ENCODE results near the gene NUMA1. TPM values are rescaled to one million over a fixed set of nuclear protein-coding genes. Genes with fewer than 3 reads are reported as not detected.

Gene NUMA1, protein sequence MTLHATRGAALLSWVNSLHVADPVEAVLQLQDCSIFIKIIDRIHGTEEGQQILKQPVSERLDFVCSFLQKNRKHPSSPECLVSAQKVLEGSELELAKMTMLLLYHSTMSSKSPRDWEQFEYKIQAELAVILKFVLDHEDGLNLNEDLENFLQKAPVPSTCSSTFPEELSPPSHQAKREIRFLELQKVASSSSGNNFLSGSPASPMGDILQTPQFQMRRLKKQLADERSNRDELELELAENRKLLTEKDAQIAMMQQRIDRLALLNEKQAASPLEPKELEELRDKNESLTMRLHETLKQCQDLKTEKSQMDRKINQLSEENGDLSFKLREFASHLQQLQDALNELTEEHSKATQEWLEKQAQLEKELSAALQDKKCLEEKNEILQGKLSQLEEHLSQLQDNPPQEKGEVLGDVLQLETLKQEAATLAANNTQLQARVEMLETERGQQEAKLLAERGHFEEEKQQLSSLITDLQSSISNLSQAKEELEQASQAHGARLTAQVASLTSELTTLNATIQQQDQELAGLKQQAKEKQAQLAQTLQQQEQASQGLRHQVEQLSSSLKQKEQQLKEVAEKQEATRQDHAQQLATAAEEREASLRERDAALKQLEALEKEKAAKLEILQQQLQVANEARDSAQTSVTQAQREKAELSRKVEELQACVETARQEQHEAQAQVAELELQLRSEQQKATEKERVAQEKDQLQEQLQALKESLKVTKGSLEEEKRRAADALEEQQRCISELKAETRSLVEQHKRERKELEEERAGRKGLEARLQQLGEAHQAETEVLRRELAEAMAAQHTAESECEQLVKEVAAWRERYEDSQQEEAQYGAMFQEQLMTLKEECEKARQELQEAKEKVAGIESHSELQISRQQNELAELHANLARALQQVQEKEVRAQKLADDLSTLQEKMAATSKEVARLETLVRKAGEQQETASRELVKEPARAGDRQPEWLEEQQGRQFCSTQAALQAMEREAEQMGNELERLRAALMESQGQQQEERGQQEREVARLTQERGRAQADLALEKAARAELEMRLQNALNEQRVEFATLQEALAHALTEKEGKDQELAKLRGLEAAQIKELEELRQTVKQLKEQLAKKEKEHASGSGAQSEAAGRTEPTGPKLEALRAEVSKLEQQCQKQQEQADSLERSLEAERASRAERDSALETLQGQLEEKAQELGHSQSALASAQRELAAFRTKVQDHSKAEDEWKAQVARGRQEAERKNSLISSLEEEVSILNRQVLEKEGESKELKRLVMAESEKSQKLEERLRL (N-terminal part only)
- total RNA-seq: 100 to 1,000 TPM; 173 to 301 (median 248) TPM
- long read RNA-seq, donor 1, full-length matches to known transcripts: 17 of 198 reads
- long read RNA-seq, donor 1, partial matches to known transcripts: 120 of 198 reads
- long read RNA-seq, donor 1, other reads (novel, unspliced or antisense): 61 of 198 reads
- long read RNA-seq, donor 2, partial matches to known transcripts: 5 of 11 reads
- long read RNA-seq, donor 2, other reads (novel, unspliced or antisense): 2 of 11 reads

DNA sequence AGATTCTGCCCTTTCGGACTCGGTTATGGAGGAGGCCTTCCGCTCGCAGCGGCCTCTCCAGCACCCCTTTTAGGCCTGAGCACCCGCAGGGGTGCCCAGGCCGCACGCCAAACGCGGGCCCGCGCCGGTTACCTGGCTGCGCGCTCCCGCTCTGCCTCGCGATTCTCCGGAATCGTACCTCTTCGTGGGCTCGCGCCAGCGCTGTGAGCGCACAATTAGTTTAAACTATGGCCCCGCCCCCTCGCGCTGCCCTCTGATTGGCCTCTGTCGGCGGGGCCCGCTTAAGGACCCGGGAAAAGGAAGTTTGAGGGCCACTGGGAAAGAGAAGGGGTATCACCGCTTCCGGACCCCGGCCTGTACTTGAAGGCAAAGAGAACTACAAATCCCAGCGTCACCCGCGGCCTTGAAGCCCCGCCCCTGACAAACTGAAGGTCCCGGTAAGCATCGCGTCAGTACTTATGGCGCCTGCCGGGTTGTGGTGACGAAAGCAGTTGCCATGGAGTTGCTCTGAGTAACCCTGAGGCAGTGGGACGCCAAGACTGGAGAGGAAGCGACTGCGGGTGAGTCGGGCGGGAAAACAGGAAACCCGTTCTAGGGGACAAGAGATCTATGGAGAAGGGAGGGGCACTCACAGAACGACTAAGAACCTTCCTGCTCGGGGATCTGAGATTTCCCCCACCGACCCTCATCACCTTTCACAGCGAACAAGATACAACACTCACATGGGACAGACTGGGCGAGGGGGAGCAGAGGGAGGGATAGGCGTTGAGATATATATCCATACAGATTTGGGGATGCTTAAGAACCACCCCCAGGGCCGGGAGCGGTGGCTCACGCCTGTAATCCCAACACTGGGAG is at the start of gene NUMA1, which contains the start of gene LRRC51:
Gene NUMA1 (minus strand): TSS at position 217 of the 858 bp plus-strand sequence. CDS start 44,599 bp downstream, outside the sequence.
Gene LRRC51 (plus strand): TSS at position 525 of the 858 bp plus-strand sequence. CDS start 8,234 bp downstream, outside the sequence.
- intact Hi-C loops (cut with DNase I, micrococcal nuclease): no loop called here
- Histone ChIP-seq H3K4me3 (peak within 1 kb of the TSS; percentile 55), H3K36me3 (ENCODE audit: low read depth) (peaks cover 5% of the 10 kb centered on the region), H3K9me3 (no peaks in the 10 kb centered on the region), H3K4me1 (ENCODE audit: low read depth) (peaks cover 9% of the 10 kb centered on the region)
- DNase-seq: peak; percentile 99 to 100 (median 100)
- ATAC-seq: peak; percentile 92
- TF ChIP-seq, protein P1, sequence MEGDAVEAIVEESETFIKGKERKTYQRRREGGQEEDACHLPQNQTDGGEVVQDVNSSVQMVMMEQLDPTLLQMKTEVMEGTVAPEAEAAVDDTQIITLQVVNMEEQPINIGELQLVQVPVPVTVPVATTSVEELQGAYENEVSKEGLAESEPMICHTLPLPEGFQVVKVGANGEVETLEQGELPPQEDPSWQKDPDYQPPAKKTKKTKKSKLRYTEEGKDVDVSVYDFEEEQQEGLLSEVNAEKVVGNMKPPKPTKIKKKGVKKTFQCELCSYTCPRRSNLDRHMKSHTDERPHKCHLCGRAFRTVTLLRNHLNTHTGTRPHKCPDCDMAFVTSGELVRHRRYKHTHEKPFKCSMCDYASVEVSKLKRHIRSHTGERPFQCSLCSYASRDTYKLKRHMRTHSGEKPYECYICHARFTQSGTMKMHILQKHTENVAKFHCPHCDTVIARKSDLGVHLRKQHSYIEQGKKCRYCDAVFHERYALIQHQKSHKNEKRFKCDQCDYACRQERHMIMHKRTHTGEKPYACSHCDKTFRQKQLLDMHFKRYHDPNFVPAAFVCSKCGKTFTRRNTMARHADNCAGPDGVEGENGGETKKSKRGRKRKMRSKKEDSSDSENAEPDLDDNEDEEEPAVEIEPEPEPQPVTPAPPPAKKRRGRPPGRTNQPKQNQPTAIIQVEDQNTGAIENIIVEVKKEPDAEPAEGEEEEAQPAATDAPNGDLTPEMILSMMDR (IDR thresholded peaks at IDR 0.05): no peak

DNA sequence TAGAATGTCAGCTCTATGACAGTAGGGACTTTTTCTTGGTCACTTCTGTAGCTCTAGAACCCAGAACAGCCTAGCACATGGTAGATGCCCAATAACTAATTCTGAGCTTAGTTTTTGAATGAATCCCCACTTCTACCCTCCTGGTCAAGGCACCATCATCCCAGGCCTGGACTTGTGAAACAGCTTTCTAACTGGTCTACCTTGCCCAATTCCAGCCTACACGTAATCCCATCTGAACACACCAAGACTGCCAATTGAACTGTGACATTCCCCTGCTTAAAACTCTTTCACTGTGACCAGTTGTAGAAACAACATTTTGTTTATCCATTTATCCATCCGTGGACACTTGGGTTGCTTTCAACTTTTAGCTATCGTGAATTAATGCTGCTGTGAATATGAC is 49.0 kb upstream of the NUMA1 start:
- TF ChIP-seq, protein P1 (IDR thresholded peaks at IDR 0.05): no peak
- Histone ChIP-seq H3K36me3 (ENCODE audit: low read depth) (no peaks in the 10 kb centered on the region), H3K9me3 (peaks cover 4% of the 10 kb centered on the region), H3K4me3 (no peak overlapping the region), H3K4me1 (ENCODE audit: low read depth) (no peaks in the 10 kb centered on the region)
- no peak for DNase-seq
- intact Hi-C loops (cut with DNase I, micrococcal nuclease): no loop called here
- no peak for ATAC-seq

GRCh38 chr11:72127923-72128322 is 47.6 kb upstream of the NUMA1 start:
- Histone ChIP-seq H3K4me3 (no peak overlapping the region), H3K36me3 (ENCODE audit: low read depth) (no peaks in the 10 kb centered on the region), H3K4me1 (ENCODE audit: low read depth) (no peaks in the 10 kb centered on the region), H3K9me3 (peaks cover 4% of the 10 kb centered on the region)
- DNase-seq (no peak), ATAC-seq (no peak)
- intact Hi-C loops (cut with DNase I, micrococcal nuclease): no loop called here
- TF ChIP-seq, protein P1 (IDR thresholded peaks at IDR 0.05): no peak

- H3K4me3 ChIP-seq: no peak overlapping the region
- ATAC-seq (no peak), DNase-seq (no peak)
- H3K4me1 ChIP-seq (ENCODE audit: low read depth): no peaks in the 10 kb centered on the region
- no peaks in the 10 kb centered on the region for H3K36me3 ChIP-seq (ENCODE audit: low read depth)
- peaks cover 4% of the 10 kb centered on the region for H3K9me3 ChIP-seq
- intact Hi-C loops (cut with DNase I, micrococcal nuclease): no loop called here
- TF ChIP-seq, protein P1 (IDR thresholded peaks at IDR 0.05): no peak
These were observed 45.6 kb upstream of the NUMA1 start for GRCh38 chr11:72125956-72126355.

Measured in mucosa of descending colon (tissue), 3 donors.